ENCODE results near the gene FMN1.

DNA sequence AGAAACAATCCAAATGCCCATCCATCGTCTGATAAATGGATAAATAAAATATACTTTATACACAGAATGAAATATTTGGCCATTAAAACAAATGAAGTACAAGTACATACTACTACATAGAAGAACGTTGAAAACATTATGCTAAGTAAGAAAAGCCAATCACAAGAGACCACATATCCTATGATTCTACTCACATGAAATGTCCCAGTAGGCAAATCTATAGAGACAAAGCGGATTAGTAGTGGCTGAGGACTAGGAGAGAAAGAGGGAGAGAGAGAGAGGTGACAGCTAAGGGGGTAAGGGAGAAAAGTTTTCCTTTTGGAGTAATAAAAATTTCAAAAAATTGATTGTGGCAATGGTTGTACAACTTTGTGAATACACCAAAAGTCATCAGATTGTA, 329.7 kb downstream of the FMN1 start:
- TF ChIP-seq EP300 (conservative IDR thresholded peaks at IDR 0.05; ENCODE audit: poor library complexity, severe bottlenecking) = no peak
- TF ChIP-seq, protein P1, sequence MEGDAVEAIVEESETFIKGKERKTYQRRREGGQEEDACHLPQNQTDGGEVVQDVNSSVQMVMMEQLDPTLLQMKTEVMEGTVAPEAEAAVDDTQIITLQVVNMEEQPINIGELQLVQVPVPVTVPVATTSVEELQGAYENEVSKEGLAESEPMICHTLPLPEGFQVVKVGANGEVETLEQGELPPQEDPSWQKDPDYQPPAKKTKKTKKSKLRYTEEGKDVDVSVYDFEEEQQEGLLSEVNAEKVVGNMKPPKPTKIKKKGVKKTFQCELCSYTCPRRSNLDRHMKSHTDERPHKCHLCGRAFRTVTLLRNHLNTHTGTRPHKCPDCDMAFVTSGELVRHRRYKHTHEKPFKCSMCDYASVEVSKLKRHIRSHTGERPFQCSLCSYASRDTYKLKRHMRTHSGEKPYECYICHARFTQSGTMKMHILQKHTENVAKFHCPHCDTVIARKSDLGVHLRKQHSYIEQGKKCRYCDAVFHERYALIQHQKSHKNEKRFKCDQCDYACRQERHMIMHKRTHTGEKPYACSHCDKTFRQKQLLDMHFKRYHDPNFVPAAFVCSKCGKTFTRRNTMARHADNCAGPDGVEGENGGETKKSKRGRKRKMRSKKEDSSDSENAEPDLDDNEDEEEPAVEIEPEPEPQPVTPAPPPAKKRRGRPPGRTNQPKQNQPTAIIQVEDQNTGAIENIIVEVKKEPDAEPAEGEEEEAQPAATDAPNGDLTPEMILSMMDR (IDR thresholded peaks at IDR 0.05; ENCODE audit: poor library complexity, severe bottlenecking) = no peak
- no peak for TF ChIP-seq EZH2 (IDR thresholded peaks at IDR 0.05; ENCODE audit: borderline replicate concordance, insufficient read depth, low read length, poor library complexity, severe bottlenecking)
- TF ChIP-seq POLR2AphosphoS5 (IDR thresholded peaks at IDR 0.05) = no peak
- TF ChIP-seq RAD21 (conservative IDR thresholded peaks at IDR 0.05) = no peak
